Activated B cell treated with CpG ODN at 0.5 μM for 24 hours (primary cell): ENCODE data around the gene SEC22C. TPM values are rescaled to one million over a fixed set of nuclear protein-coding genes. Genes with fewer than 3 reads are reported as not detected.

ENCODE experiments used
- ATAC-seq: fragments of 200-7000 bp; cut with Tn5 transposase; one replicate; pipeline ENCODE4 v1.10.0; 2021; ENCODE audit warnings: low read depth, mild to moderate bottlenecking, moderate library complexity
- CTCF ChIA-PET: fragments of 350-600 bp; sonication (Branson Sonifier 250); formaldehyde crosslinking; loops from one replicate; lab custom pipeline; 2021; ENCODE audit warnings: antibody characterized with exemption; lab: Charles Lee
- POLR2A ChIA-PET: fragments of 350-600 bp; sonication (Branson Sonifier 250); formaldehyde crosslinking; loops from one replicate; lab custom pipeline; 2021; ENCODE audit warnings: antibody characterized with exemption; lab: Charles Lee
- DNase-seq: peaks from one replicate; pipeline ENCODE4 v3.0.0; 2022
- H3K27ac Mint-ChIP-seq: one replicate; pipeline ENCODE4 v1.8.0; 2020; ENCODE audit warnings: mixed read lengths
- H3K27me3 Mint-ChIP-seq: one replicate; pipeline ENCODE4 v1.8.0; 2021; ENCODE audit warnings: mixed read lengths
- H3K36me3 Mint-ChIP-seq: one replicate; pipeline ENCODE4 v1.8.0; 2021; ENCODE audit warnings: low read depth, mixed read lengths
- H3K4me1 Mint-ChIP-seq: one replicate; pipeline ENCODE4 v1.8.0; 2021; ENCODE audit warnings: mixed read lengths
- H3K4me3 Mint-ChIP-seq: one replicate; pipeline ENCODE4 v1.8.0; 2020; ENCODE audit warnings: mild to moderate bottlenecking, mixed read lengths
- H3K9me3 Mint-ChIP-seq: one replicate; pipeline ENCODE4 v1.8.0; 2020; ENCODE audit warnings: mixed read lengths
- CTCF ChIP-seq: fragments of 200-600 bp; IDR thresholded peaks from one replicate; pipeline ENCODE4 v1.8.0; 2022; ENCODE audit warnings: antibody characterized with exemption, mild to moderate bottlenecking
- intact Hi-C: fragments of 100-400 bp; cut with micrococcal nuclease; formaldehyde crosslinking; loops from one replicate; pipeline ENCODE4 v1.15.1; 2024
- total RNA-seq: library from RNA; stranded (reverse); gene quantifications from 2 replicates; pipeline ENCODE4 v1.2.3, GENCODE V29; 2022

SEC22C gene
- total RNA-seq, 1 donor from 2014 or later: 36.4 TPM

GRCh38 chr3:42517117-42517516 lies 64.7 kb downstream of the SEC22C start:
- H3K27ac Mint-ChIP-seq: no peak overlapping the region
- ChIA-PET CTCF (interaction anchor here (1.2 kb wide), 1 partner anchor 29 kb away, joined by 4 read pairs; no protein-coding TSS in a partner anchor), POLR2A (no interaction called here)
- H3K4me3 Mint-ChIP-seq: no peak overlapping the region
- H3K9me3 Mint-ChIP-seq: no peaks in the 10 kb centered on the region
- intact Hi-C loops: no loop called here
- peaks cover under 1% of the 10 kb centered on the region for H3K4me1 Mint-ChIP-seq
- H3K27me3 Mint-ChIP-seq: no peaks in the 10 kb centered on the region
- DNase-seq: no peak
- ATAC-seq: no peak
- H3K36me3 Mint-ChIP-seq: no peaks in the 10 kb centered on the region
- TF ChIP-seq CTCF: no peak

- Mint-ChIP-seq H3K4me1 (peaks cover 7% of the 10 kb centered on the region), H3K36me3 (no peaks in the 10 kb centered on the region), H3K27ac (no peak overlapping the region), H3K4me3 (no peak overlapping the region), H3K27me3 (no peaks in the 10 kb centered on the region), H3K9me3 (no peaks in the 10 kb centered on the region)
- ATAC-seq (no peak), DNase-seq (no peak)
- intact Hi-C loops: no loop called here
- POLR2A ChIA-PET: no interaction called here
- TF ChIP-seq CTCF: no peak
- CTCF ChIA-PET: no interaction called here
Observed at GRCh38 chr3:42516443-42516842, 65.3 kb downstream of the SEC22C start.

- H3K9me3 Mint-ChIP-seq: no peaks in the 10 kb centered on the region
- H3K4me1 Mint-ChIP-seq: peaks cover 9% of the 10 kb centered on the region
- POLR2A ChIA-PET: no interaction called here
- no peak for TF ChIP-seq CTCF
- H3K4me3 Mint-ChIP-seq: no peak overlapping the region
- no peaks in the 10 kb centered on the region for H3K27me3 Mint-ChIP-seq
- no peaks in the 10 kb centered on the region for H3K36me3 Mint-ChIP-seq
- CTCF ChIA-PET: no interaction called here
- no peak overlapping the region for H3K27ac Mint-ChIP-seq
- DNase-seq (no peak), ATAC-seq (no peak)
- intact Hi-C loops: no loop called here
Observed at GRCh38 chr3:42515976-42516375, 65.8 kb downstream of the SEC22C start.

GRCh38 chr3:42515391-42515916 lies 66.3 kb downstream of the SEC22C start:
- peaks cover 9% of the 10 kb centered on the region for H3K4me1 Mint-ChIP-seq
- H3K27ac Mint-ChIP-seq: no peak overlapping the region
- CTCF ChIA-PET: no interaction called here

GRCh38 chr3:42514876-42515275 lies 66.9 kb downstream of the SEC22C start:
- Mint-ChIP-seq H3K9me3 (no peaks in the 10 kb centered on the region), H3K4me3 (no peak overlapping the region), H3K27me3 (no peaks in the 10 kb centered on the region), H3K4me1 (peaks cover 9% of the 10 kb centered on the region), H3K27ac (no peak overlapping the region), H3K36me3 (no peaks in the 10 kb centered on the region)
- ChIA-PET POLR2A (no interaction called here), CTCF (no interaction called here)
- intact Hi-C loops: no loop called here
- DNase-seq (no peak), ATAC-seq (no peak)
- TF ChIP-seq CTCF: no peak

More at GRCh38 chr3:42515391-42515916, 66.3 kb downstream of the SEC22C start:
- intact Hi-C loops: no loop called here
- TF ChIP-seq CTCF: no peak
- Mint-ChIP-seq H3K27me3 (no peaks in the 10 kb centered on the region), H3K36me3 (no peaks in the 10 kb centered on the region), H3K4me3 (no peak overlapping the region), H3K9me3 (no peaks in the 10 kb centered on the region)
- DNase-seq: no peak
- POLR2A ChIA-PET: no interaction called here
- no peak for ATAC-seq
